MM.1S (cell line): ENCODE measurements around the gene CACNA2D1.

Experiments used
- DNase-seq: peaks from one replicate; pipeline ENCODE4 v3.0.0-alpha.2; 2015
- H2AFZ ChIP-seq: fragments of 300-600 bp; sonication (generic); 2 replicates; pipeline ENCODE4 v1.6.0; 2016; ENCODE audit warnings: antibody characterized with exemption, low read length
- H3F3A ChIP-seq: fragments of 300-600 bp; sonication (generic); 2 replicates; pipeline ENCODE4 v1.6.1; 2016; ENCODE audit warnings: mild to moderate bottlenecking, antibody characterized with exemption, low read length, moderate library complexity, mixed read lengths; ENCODE audit not compliant: insufficient read depth
- H3K27ac ChIP-seq: fragments of 300-600 bp; sonication (generic); 2 replicates; pipeline ENCODE4 v1.5.1; 2016; ENCODE audit warnings: mild to moderate bottlenecking, low read length
- H3K27me3 ChIP-seq: fragments of 300-600 bp; sonication (generic); replicated peaks from 2 replicates; pipeline ENCODE4 v1.6.0; 2016; ENCODE audit warnings: low read length; ENCODE audit not compliant: insufficient read depth
- H3K36me3 ChIP-seq: fragments of 300-600 bp; sonication (generic); replicated peaks from 2 replicates; pipeline ENCODE4 v1.6.1; 2016; ENCODE audit warnings: mild to moderate bottlenecking, low read length, mixed read lengths; ENCODE audit not compliant: insufficient read depth
- H3K4me1 ChIP-seq: fragments of 300-600 bp; sonication (generic); 2 replicates; pipeline ENCODE4 v1.6.1; 2016; ENCODE audit warnings: low read length, mixed read lengths
- H3K4me2 ChIP-seq: fragments of 300-600 bp; sonication (generic); 2 replicates; pipeline ENCODE4 v1.6.0; 2016; ENCODE audit warnings: low read depth, low read length
- H3K4me3 ChIP-seq: fragments of 300-600 bp; sonication (generic); 2 replicates; pipeline ENCODE4 v1.5.1; 2016; ENCODE audit warnings: low read length, mixed read lengths
- H3K79me2 ChIP-seq: fragments of 300-600 bp; sonication (generic); 2 replicates; pipeline ENCODE4 v1.6.1; 2016; ENCODE audit warnings: mixed run types, low read length, mixed read lengths
- H3K9ac ChIP-seq: fragments of 300-600 bp; sonication (generic); 2 replicates; pipeline ENCODE4 v1.6.1; 2016; ENCODE audit warnings: low read length, mixed read lengths
- H3K9me2 ChIP-seq: fragments of 300-600 bp; sonication (generic); replicated peaks from 2 replicates; pipeline ENCODE4 v1.6.1; 2016; ENCODE audit warnings: mild to moderate bottlenecking, low read length, mixed read lengths; ENCODE audit not compliant: insufficient read depth
- H3K9me3 ChIP-seq: fragments of 300-600 bp; sonication (generic); replicated peaks from 2 replicates; pipeline ENCODE4 v1.6.1; 2016; ENCODE audit warnings: mild to moderate bottlenecking, low read length, mixed read lengths; ENCODE audit not compliant: insufficient read depth
- H4K20me1 ChIP-seq: fragments of 300-600 bp; sonication (generic); 2 replicates; pipeline ENCODE4 v1.6.1; 2016; ENCODE audit warnings: mild to moderate bottlenecking, low read length, moderate library complexity, mixed read lengths; ENCODE audit not compliant: insufficient read depth
- EZH2 ChIP-seq: fragments of 300-600 bp; sonication (generic); optimal IDR thresholded peaks from 2 replicates; pipeline ENCODE3; 2017; ENCODE audit warnings: low read depth, mild to moderate bottlenecking, antibody characterized with exemption, low read length, mixed read lengths
- EZH2phosphoT487 ChIP-seq: fragments of 300-600 bp; sonication (generic); IDR thresholded peaks from 2 replicates; pipeline ENCODE4 v1.6.1; 2018; ENCODE audit warnings: antibody characterized with exemption, low read length
- TF ChIP-seq, protein P1 (sequence below): fragments of 300-600 bp; sonication (generic); IDR thresholded peaks from 2 replicates; pipeline ENCODE4 v1.5.1; 2016; ENCODE audit warnings: antibody characterized with exemption, low read length, mixed read lengths

Gene CACNA2D1

DNA sequence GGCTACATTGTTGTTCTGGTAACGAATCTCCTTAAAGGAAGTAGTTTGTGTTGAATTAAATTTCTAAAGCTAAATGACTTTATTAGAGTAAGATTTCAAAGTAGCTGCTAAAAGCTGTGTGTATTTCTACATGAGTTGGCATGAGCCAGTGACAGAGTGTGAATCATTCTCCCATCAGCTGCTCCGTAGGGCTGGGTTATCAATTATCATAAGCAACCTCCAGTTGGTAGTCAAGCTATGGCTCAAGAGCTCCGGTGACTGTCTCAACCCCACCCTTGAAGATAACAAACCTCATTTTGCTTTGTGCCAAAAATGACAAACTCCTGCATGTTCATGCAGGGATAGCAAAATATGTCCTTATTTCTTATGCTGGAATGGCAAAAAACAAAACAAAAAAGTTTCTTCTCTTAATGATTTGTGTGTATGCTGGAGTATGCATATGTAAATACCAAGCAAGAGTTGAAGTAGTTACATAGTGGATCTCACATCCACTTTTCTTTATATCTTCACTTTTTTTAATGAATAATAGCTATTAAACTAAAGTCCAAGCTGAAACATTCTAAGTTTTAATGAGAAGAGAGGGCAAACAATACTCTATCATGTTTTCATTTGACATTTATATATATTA is 249.4 kb downstream of the CACNA2D1 start:
- DNase-seq = no peak
- Histone ChIP-seq H3K4me3 (no peak overlapping the region), H3F3A (no peaks in the 10 kb centered on the region), H4K20me1 (no peaks in the 10 kb centered on the region), H2AFZ (no peak overlapping the region), H3K9ac (no peak overlapping the region), H3K27me3 (no peaks in the 10 kb centered on the region), H3K27ac (no peak overlapping the region), H3K9me2 (no peaks in the 10 kb centered on the region), H3K4me2 (no peak overlapping the region), H3K4me1 (no peaks in the 10 kb centered on the region), H3K36me3 (no peaks in the 10 kb centered on the region), H3K9me3 (no peaks in the 10 kb centered on the region), H3K79me2 (no peaks in the 10 kb centered on the region)
- TF ChIP-seq EZH2phosphoT487 = no peak
- TF ChIP-seq EZH2 = no peak
- TF ChIP-seq, protein P1, sequence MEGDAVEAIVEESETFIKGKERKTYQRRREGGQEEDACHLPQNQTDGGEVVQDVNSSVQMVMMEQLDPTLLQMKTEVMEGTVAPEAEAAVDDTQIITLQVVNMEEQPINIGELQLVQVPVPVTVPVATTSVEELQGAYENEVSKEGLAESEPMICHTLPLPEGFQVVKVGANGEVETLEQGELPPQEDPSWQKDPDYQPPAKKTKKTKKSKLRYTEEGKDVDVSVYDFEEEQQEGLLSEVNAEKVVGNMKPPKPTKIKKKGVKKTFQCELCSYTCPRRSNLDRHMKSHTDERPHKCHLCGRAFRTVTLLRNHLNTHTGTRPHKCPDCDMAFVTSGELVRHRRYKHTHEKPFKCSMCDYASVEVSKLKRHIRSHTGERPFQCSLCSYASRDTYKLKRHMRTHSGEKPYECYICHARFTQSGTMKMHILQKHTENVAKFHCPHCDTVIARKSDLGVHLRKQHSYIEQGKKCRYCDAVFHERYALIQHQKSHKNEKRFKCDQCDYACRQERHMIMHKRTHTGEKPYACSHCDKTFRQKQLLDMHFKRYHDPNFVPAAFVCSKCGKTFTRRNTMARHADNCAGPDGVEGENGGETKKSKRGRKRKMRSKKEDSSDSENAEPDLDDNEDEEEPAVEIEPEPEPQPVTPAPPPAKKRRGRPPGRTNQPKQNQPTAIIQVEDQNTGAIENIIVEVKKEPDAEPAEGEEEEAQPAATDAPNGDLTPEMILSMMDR = no peak

DNA sequence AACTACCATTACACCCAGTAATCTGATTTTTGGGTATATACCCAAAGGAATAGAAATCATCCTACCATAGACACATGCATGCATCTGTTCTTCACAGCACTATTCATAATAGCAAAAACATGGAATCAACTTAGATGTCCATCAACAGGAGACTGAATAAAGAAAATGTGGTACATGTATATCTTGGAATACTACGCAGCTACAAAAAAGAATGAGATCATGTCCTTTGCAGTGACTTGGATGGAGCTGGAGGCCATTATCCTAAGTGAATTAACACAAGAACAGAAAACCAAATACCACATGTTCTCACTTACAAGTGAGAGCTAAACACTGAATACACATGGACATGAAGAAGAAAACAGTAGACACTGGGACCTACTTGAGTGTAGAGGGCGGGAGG is 254.9 kb downstream of the CACNA2D1 start:
- Histone ChIP-seq H3K79me2 (no peaks in the 10 kb centered on the region), H3K9ac (no peak overlapping the region), H3K4me1 (no peaks in the 10 kb centered on the region), H3K4me2 (no peak overlapping the region), H3K27me3 (no peaks in the 10 kb centered on the region), H2AFZ (no peak overlapping the region), H3K9me3 (no peaks in the 10 kb centered on the region), H3K9me2 (no peaks in the 10 kb centered on the region), H3K4me3 (no peak overlapping the region), H3F3A (no peaks in the 10 kb centered on the region), H4K20me1 (no peaks in the 10 kb centered on the region), H3K27ac (no peak overlapping the region), H3K36me3 (no peaks in the 10 kb centered on the region)
- no peak for DNase-seq
- TF ChIP-seq EZH2phosphoT487 (no peak), EZH2 (no peak)
- TF ChIP-seq, protein P1 = no peak

DNA sequence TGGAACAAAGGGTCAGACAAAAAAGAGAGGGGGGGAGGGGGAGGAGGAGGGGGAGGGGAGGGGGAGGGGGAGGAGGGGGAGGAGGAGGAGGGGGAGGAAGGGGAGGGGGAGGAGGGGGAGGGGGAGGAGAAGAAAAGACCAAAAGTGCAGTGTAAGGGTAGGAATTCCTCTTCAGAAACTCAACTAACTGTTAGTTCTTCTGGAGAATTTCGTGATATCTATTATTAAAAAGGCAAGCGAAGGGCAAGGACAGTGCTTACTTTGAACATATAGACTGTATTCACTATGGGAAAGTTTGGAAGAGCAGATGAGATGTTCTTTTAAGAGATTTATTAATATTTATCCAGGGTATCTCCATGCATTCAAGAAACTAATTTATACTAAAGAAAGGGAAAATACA is 258.1 kb downstream of the CACNA2D1 start:
- TF ChIP-seq EZH2phosphoT487 = no peak
- TF ChIP-seq, protein P1 = no peak
- TF ChIP-seq EZH2 = no peak
- no peaks in the 10 kb centered on the region for H3K36me3 ChIP-seq
- no peaks in the 10 kb centered on the region for H3F3A ChIP-seq
- H3K9me2 ChIP-seq = no peaks in the 10 kb centered on the region
- no peak overlapping the region for H3K27ac ChIP-seq
- H3K9ac ChIP-seq = no peak overlapping the region
- no peaks in the 10 kb centered on the region for H4K20me1 ChIP-seq
- H3K4me1 ChIP-seq = no peaks in the 10 kb centered on the region
- no peaks in the 10 kb centered on the region for H3K9me3 ChIP-seq
- H3K79me2 ChIP-seq = no peaks in the 10 kb centered on the region
- H3K27me3 ChIP-seq = no peaks in the 10 kb centered on the region
- H3K4me2 ChIP-seq = no peak overlapping the region
- DNase-seq = no peak
- no peak overlapping the region for H2AFZ ChIP-seq
- no peak overlapping the region for H3K4me3 ChIP-seq
